ENCODE data around the gene TRIM31. TPM values are rescaled to one million over a fixed set of nuclear protein-coding genes. Genes with fewer than 3 reads are reported as not detected.

TRIM31 gene, protein sequence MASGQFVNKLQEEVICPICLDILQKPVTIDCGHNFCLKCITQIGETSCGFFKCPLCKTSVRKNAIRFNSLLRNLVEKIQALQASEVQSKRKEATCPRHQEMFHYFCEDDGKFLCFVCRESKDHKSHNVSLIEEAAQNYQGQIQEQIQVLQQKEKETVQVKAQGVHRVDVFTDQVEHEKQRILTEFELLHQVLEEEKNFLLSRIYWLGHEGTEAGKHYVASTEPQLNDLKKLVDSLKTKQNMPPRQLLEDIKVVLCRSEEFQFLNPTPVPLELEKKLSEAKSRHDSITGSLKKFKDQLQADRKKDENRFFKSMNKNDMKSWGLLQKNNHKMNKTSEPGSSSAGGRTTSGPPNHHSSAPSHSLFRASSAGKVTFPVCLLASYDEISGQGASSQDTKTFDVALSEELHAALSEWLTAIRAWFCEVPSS
- 0.58 to 0.82 TPM (median 0.72 TPM) in 5 replicates for total RNA-seq (2022; extraction: Qiagen RNA extraction)

DNA sequence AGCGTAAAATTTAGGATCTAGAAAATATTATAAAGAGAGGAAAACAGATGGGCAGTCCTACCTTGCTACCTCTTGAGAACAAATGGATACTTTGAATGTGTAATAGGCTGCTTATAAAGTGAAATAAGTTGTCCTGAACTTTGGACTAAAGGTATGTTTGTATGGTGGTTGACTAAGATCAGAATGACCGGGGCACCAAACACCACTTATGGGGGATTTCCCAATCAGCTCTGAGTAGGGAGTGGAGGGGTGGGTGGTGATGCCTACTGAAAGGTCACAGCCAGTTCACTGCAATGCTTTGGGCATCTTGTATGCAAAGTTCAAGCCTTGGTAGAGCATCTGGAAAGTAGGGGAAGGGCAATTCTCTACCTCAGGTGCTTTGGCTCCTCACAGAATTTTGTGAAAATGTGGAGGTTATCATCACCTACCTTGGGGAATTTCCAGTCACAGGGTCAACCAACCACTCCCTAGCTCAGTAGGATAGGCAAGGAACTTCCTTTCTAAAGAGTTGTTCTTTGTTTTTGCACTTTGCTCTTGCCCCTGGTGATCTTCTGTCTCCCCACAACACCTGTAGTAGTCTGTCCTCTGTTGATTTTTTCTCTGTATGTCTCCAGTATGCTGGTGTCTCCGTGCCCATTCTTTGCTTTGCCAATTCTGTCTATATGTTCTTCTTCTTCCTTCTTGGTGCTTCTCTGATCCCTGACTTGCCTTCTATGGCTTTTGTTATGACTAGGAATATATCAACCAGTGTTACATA lies at the start of gene TRIM31:
Gene TRIM31, minus strand, starts transcription at position 88 of the 757 bp plus-strand sequence. CDS start 285 bp downstream, outside the sequence.

DNA sequence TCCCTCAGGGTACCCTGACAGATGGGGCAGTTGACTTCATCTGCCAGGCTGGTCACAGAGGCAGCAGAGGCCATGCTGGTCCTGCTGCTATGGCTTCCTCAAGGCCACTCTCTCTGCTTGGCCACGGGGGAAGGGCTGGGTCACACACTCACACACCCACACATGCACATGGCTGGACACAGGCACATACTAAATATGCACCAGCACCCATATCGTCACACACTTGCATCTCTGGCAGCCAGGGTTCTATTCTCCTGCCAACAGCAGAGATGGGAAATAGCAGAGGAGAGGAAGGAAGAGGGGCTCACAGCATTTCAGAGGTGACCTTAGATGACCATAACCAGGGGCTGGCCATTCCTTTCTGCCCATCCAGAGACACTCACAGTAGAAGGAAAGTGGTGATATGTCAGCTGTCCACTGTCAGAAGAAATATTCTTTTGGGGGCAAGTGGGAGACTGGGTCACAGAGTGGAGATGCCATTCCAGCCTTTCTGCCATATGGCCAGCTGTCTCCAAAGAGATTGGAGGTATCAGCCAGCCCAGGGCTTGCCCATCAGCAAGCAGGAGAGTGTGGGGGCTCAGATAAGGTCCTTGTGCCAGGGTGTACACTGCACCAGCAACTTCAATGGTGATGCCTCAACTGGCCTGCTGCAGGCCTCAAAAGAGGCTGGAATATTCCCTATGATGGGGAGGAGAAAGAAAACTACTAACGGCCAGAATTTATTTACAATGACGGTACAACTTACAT lies 48.1 kb upstream of the TRIM31 start, which contains the start of gene TRIM10:
Gene TRIM10, minus strand, starts transcription at position 427 of the 747 bp plus-strand sequence. Its CDS starts 353 bp downstream, at position 74.

DNA sequence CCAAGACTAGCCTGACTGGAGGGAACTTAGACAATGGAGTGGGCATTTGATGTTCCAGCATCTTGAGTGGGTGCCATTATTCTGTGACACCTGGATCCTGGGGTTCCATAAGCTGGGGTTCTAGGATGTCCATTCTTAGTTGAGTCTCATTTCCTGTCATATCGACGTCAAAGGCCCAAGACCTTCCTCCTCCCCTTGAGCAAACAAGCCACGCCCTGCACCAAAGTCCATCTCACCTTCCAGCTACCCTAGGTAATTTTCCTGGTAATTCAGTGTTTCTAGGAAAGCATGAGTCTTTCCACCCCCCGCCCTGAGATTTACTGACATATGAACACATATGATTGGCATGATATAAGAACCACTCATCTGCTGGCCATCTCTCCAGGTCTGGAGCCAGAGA lies 22.9 kb upstream of the TRIM31 start, which contains the start of gene TRIM40:
Gene TRIM40, plus strand, starts transcription at position 384 of the 400 bp plus-strand sequence. CDS start 897 bp downstream, outside the sequence.

GRCh38 chr6:30075094-30075789 lies 37.6 kb downstream of the TRIM31 start, which contains the start of gene RNF39:
Gene RNF39, minus strand, starts transcription at chr6:30075769. Its CDS starts 184 bp downstream, at chr6:30075585.

GRCh38 chr6:30066577-30067459 lies 46.1 kb downstream of the TRIM31 start, which contains the start of gene PPP1R11:
Gene PPP1R11, plus strand, starts transcription at chr6:30067198. Its CDS starts 213 bp downstream, at chr6:30067411.

GRCh38 chr6:30061092-30061857 lies 51.6 kb downstream of the TRIM31 start, which contains the start of gene POLR1H:
Gene POLR1H, plus strand, starts transcription at chr6:30061265. Its CDS starts 260 bp downstream, at chr6:30061525.

Other genes with a start within 250 kb of the TRIM31 start
- gene HLA-A, start 170.6 kb downstream of the TRIM31 start, total RNA-seq (2022; extraction: Qiagen RNA extraction): 129 to 157 TPM (median 143 TPM) in 5 replicates
- 26.5 to 37.6 TPM (median 32.0 TPM) in 5 replicates for gene POLR1H, start 51.8 kb downstream of the TRIM31 start, total RNA-seq (2022; extraction: Qiagen RNA extraction)
- 38.3 to 40.0 TPM (median 39.7 TPM) in 5 replicates for gene PPP1R11, start 45.9 kb downstream of the TRIM31 start, total RNA-seq (2022; extraction: Qiagen RNA extraction)
- 0.03 to 0.06 TPM (median 0.05 TPM) in 4 of 5 replicates, not detected in the other for gene RNF39, start 37.3 kb downstream of the TRIM31 start, total RNA-seq (2022; extraction: Qiagen RNA extraction)
- not detected in 5 replicates for gene TRIM40, start 23.1 kb upstream of the TRIM31 start, total RNA-seq (2022; extraction: Qiagen RNA extraction)
- gene TRIM10, start 48.1 kb upstream of the TRIM31 start, total RNA-seq (2022; extraction: Qiagen RNA extraction): 0.01 TPM in 1 of 5 replicates, not detected in the others
- gene TRIM15, start 50.5 kb upstream of the TRIM31 start, total RNA-seq (2022; extraction: Qiagen RNA extraction): 0.03 to 0.24 TPM in 2 of 5 replicates, not detected in the others
- gene TRIM26, start 100.3 kb upstream of the TRIM31 start, total RNA-seq (2022; extraction: Qiagen RNA extraction): 25.6 to 28.4 TPM (median 25.9 TPM) in 5 replicates
- gene TRIM39, start 213.8 kb upstream of the TRIM31 start, total RNA-seq (2022; extraction: Qiagen RNA extraction): 6.3 to 8.6 TPM (median 6.9 TPM) in 5 replicates
- 52.8 to 77.3 TPM (median 67.2 TPM) in 5 replicates for gene RPP21, start 232.1 kb upstream of the TRIM31 start, total RNA-seq (2022; extraction: Qiagen RNA extraction)